G401 (cell line): ENCODE measurements around the gene MARK1. TPM values are rescaled to one million over a fixed set of nuclear protein-coding genes. Genes with fewer than 3 reads are reported as not detected.
"Not testable (repeated sequence)": the region's sequence is repeated elsewhere in the genome, so short reads cannot be mapped to it uniquely, and the experiment has no call there.

ENCODE experiments used
- DNase-seq: peaks from one replicate; pipeline ENCODE4 v3.0.0-alpha.2; 2015; ENCODE audit warnings: low spot score
- in situ Hi-C: cut with HindIII; loops from 2 replicates; pipeline ENCODE4 v1.10.0; 2016; ENCODE audit warnings: low sequenced_read_pairs, mixed read lengths
- total RNA-seq: library from RNA; depleted of rRNA; stranded (reverse); fragments of >200 nt; shearing (Covaris generic); gene quantifications from 2 replicates; pipeline ENCODE4 v1.2.3, GENCODE V29; 2014

MARK1 gene
- total RNA-seq, 1 experiment from 2014 or later = 6.4 TPM

GRCh38 chr1:220682901-220683576 is 155.1 kb downstream of the MARK1 start:
- in situ Hi-C loops = no loop called here

DNA sequence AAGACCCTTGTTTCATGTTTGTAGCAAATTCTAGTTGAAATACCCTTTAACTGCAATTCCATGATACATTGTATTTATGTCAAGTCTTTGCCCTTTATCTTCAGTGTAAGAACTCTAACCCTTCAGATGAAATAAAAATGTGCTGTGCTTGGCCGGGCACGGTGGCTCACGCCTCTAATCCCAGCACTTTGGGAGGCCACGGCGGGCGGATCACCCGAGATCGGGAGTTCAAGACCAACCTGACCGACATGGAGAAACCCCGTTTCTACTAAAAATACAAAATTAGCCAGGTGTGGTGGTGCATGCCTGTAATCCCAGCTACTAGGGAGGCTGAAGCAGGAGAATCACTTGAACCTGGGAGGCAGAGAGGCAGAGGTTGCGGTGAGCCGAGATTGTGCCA is 155.8 kb downstream of the MARK1 start:
- DNase-seq, in situ Hi-C loops: not testable (repeated sequence)

More at GRCh38 chr1:220682901-220683576, 155.1 kb downstream of the MARK1 start:
- DNase-seq = no peak

GRCh38 chr1:220684890-220685289 is 157.0 kb downstream of the MARK1 start:
- in situ Hi-C loops = no loop called here
- DNase-seq = no peak

GRCh38 chr1:220685879-220686278 is 157.9 kb downstream of the MARK1 start:
- DNase-seq = no peak
- in situ Hi-C loops = no loop called here

DNA sequence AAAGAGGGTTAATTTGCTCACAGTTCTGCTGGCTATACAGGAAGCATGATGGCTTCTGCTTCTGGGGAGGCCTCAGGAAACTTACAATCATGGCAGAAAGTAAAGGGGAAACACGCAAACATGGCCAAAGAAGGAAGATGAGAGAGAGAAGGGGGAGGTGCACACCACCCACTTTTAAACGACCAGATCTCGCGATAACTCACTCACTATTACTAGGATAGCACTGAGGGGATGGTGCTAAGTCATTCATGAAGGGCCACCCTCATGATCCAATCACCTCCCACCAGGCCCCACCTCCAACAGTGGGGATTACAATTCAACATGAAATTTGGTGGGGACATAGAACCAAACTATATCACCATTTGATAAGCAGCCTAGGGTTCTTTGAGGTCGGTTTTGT is 159.9 kb downstream of the MARK1 start:
- in situ Hi-C loops = no loop called here
- DNase-seq = no peak

- in situ Hi-C loops = no loop called here
Observed at GRCh38 chr1:220689666-220690065, 161.7 kb downstream of the MARK1 start.

GRCh38 chr1:220690140-220691052 is 162.5 kb downstream of the MARK1 start, which contains the start of gene C1orf115:
Gene C1orf115, plus strand, starts transcription at chr1:220690363. Its CDS starts 40 bp downstream, at chr1:220690403.
- in situ Hi-C loops = no loop called here
- peak; percentile 79 for DNase-seq

More at GRCh38 chr1:220689666-220690065, 161.7 kb downstream of the MARK1 start:
- DNase-seq = peak; percentile 66

GRCh38 chr1:220691053-220691684 is 163.2 kb downstream of the MARK1 start:
- in situ Hi-C loops = no loop called here
- DNase-seq = peak; percentile 58

DNA sequence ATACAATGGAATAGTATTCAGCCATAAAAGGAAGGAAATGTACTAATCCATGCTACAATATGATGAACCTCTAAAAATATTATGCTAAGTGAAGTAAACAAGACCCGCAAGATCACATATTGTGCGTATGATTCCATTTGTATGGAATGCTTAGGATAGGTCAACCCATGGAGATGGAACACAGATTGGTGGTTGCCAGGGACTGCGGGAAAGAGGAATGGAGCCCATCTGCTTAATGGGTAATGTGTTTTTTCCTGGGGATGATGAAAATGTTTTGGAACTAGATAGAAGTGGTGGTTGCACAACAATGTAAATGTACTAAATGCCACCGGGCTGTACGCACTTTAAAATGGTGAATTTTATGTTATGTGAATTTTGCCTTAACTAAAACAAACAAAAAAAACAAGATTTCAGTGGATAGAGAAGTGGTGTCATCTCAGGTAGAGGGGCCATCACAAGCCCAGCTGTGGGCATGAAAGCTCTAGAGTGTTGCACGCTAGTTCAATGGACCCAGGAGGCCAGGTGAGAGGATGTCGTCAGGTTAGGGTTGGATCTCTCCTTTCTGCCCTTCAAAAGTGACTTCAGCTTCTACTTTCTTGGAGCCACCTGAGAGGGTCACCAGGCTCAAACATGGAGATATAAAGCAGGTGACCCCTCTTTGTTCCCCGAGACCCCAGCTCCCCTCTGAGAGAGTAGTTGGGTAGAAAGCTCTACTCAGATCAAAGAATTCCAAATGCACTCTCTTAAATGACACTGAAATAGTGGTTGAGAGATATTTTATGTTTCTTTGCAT is 164.7 kb downstream of the MARK1 start:
- in situ Hi-C loops = no loop called here
- peak; percentile 2 for DNase-seq

- in situ Hi-C loops = no loop called here
- DNase-seq = no peak
Observed at GRCh38 chr1:220694866-220695382, 167.0 kb downstream of the MARK1 start.

DNA sequence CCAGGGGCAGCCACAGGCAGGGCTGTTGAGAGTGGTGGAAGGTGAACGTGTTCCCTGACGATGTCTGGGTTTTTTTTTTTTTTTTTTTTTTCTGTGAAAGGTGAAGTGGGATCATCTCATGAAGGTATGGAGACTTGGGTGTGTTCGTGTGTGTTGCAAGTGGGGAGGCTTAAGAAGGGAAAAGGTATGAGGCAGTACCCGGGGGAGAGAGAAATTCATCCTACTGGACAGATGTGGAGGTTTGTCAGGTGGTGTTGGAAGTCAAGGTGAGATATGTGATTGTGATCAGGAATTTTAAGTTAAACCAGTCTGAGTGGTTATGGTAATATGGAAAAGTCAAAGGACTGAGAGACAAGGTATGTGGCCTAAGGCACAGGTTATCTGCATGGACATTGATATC is 167.5 kb downstream of the MARK1 start:
- DNase-seq = no peak
- in situ Hi-C loops = no loop called here

GRCh38 chr1:220696226-220696862 is 168.4 kb downstream of the MARK1 start:
- in situ Hi-C loops = no loop called here
- DNase-seq = no peak

DNA sequence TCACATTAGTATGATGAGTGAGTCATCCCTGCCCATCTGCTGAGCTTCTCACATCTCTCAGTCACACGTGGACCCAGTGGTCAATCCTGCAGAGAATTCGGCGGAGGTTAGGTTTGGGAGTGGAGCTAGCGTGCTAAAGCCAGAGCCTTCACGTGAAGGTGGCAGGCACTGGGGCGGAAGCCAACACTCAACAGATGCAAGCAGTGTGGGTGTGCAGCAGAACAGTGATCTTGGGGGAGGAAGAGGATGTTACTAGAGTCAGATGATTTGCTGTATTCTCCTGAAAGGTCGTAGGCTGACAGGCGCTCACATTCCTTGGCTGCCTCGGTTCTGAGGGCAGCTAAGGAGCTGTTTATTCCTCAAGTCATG is 168.9 kb downstream of the MARK1 start:
- in situ Hi-C loops = no loop called here
- DNase-seq = no peak

DNA sequence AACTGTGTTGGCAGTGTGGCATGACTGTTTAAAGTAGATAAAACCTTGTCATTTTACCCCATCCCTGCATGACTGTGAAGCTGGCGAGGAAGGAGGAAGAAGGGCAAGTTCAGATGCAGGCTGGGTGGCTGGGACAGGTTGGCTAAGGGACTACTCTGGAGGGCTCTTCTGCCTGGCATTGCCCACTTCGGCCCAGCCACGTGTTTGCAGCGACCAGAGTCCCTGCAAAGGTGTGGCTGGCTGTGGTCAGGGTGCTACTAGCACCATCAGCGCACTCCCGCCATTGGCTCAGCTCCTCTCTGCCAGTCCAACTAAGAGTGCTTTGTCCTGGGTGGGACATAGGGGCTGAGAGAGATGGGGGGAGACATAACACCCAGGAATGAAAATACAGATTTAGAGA is 169.4 kb downstream of the MARK1 start:
- DNase-seq = no peak
- in situ Hi-C loops = no loop called here

- in situ Hi-C loops = no loop called here
- DNase-seq = no peak
Observed at GRCh38 chr1:220698607-220699016, 170.7 kb downstream of the MARK1 start.

DNA sequence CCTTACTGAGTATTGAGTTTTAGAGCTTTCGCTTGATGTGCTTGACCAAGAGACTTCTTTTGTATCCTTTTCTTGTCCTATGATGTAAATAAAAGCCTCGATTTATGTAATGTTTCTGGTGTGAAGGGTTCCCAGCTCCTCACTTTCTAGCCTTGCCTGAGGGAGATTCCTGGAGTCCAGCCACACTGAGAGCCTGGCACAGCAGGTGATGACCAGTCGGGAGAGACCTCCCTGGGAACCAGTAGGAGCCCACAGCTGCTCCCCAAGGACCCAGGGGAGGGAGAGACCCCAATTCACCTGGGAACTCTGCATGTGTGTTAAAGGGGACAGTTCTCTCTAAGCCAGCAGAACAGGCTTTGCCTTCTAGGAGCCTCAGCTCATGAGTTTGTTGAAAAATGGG is 171.1 kb downstream of the MARK1 start:
- in situ Hi-C loops = no loop called here
- no peak for DNase-seq

GRCh38 chr1:220700556-220701179 is 172.7 kb downstream of the MARK1 start:
- in situ Hi-C loops = no loop called here

DNA sequence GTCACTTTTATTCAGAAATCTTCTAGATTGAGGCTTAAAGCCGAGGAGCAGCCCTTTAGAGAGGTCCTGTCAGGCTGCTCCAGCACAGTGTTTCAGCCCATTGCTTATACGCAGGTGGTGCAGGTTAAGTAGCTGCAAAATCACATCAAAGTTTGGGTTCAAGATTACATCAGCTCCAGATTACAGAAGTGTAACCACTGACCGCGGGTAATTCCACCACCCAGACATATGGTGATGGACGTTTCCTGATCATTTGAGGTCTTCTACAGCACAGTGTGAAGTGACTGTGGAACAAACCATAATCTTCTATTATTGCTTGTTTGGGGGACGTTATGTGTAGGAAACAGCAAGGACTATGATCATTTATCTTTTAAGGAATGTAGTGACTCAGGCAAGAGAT is 174.0 kb downstream of the MARK1 start:
- in situ Hi-C loops = no loop called here
- no peak for DNase-seq

More at GRCh38 chr1:220700556-220701179, 172.7 kb downstream of the MARK1 start:
- DNase-seq = peak; percentile 56
